Stimulated activated CD4-positive, alpha-beta T cell treated with anti-CD3 and anti-CD28 coated beads, Interleukin-1b, Interleukin-23, amount 100 ng/mL, for 24 hours (primary cell): Measurements from ENCODE around the gene ABRAXAS1.

Experiments
- DNase-seq, 4 experiments: peaks; one replicate each; pipeline ENCODE4 v3.0.0-alpha.2; 2020; ENCODE audit warnings: low read depth in 4 of 4, low spot score in 1 of 4

Gene ABRAXAS1

DNA sequence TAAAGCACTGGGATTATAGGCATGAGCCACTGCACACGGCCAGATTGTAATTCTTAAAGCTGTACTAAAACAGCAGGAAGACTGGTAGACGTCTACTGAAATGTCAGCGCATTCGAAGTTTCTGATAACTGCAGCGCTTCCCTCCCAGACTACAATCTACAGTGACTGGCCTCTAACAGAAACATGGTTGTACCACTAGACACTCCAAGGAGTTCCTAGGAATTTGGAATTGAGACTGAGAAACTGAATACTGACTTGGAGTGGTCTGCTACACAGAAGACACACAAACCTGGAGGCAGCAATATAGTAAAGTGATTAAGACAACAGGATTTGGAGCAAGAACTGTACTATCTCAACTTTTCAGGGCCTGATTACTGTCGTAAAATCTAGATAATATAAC, 30.2 kb downstream of the ABRAXAS1 start:
- no peak for DNase-seq

DNA sequence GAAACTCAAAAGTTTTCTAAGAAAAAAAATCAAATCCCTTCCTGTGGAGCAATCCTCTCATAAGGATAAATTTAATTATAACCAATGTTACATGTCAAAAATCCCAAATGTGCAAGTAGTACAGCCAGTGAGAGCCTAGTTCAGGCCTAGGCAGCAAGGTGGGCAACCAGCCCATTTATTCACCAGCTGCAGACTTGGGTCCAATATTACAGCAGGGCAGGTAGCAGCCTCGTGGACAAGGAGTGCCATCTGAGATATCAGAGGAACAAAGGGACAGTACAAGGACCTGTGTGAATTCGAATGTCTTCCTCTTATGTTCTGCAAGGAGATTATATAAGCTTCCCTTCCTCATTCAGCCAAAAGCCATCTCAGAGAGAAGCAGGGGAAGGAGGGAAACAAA, 35.9 kb downstream of the ABRAXAS1 start:
- no peak for DNase-seq

DNA sequence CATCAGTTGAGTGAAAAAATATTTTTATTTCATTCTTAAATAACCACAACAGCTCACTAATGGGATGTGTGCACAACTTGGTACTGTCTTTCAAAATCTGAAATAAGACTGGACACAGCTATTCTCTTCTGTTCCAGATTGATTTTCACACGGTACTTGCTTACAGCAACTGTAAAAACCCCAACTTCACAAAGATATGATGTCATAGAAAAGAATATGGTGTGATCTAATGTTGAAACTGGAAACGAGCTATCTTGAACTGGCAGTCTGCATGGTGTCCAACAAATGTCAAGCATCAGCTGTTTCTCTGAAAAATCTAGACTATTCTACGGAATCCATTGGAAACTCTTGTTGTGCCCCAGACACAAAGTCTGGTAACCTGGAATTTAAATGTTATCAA, 44.0 kb downstream of the ABRAXAS1 start:
- DNase-seq = no peak

DNA sequence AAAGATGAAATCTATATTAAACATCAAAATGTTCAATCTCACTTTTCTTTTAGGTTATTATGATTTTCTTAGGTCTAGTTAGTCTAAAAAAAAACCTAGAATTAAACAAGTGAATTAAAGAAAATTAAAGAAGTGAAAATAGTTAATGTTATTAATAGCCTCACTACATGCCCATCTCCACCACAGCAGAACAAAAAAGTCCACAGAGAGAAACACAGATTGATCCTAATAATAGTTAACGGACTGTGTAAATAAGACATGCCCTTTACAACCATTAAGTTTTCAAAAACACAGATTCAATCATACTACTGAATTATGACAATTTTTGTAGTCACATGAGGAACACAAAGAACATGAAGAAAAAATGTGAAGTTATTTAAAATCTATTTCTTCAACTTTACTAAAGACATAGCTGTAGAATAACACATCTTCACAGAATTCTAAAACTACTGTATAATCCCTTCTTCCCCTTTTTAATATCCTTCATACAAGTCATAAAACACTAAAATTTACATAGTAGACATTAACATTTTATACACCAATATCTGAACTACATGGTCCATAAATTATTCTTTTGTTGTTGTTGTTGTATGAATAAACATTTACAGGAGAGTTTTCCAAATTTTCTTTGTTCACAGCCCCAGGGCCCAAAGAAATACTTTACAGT, 44.6 kb downstream of the ABRAXAS1 start:
- DNase-seq = no peak

DNA sequence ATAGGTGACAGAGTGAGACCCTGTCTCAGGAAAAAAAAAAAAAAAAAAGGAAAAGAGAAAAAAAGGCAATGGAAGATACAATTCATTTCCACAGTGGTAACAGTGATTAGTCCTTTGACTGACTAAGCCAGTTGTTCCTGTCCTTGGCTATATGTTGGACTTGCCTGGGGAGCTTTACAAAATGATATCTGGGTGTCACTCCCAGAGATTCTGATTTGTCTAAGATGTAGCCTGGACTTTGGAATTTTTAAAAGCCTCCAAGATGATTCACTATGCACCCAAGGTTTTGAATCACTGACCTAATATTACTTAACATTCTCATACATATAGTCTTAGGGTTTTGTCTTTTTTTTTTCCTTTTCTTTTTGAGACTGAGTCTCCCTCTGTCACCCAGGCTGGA, 46.2 kb downstream of the ABRAXAS1 start:
- no peak for DNase-seq

DNA sequence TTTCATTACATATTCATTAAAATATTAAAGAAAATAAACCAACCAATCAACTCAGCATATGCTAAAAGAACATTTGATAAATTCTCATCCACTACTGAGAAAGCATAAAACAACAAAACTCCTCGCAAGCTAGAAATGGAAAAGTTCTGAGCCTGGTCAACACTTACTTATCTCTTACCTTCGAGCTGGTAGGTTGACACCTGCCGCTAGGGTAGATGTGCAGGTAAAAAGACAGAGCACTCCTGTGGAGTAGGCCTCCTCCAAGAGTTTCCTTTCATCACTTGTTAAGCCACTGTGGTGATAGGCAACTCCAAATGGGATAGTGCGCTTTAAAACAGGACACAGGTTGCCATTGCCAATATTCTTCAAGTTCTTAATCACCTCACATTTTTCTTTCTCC, 48.2 kb downstream of the ABRAXAS1 start:
- no peak for DNase-seq

DNA sequence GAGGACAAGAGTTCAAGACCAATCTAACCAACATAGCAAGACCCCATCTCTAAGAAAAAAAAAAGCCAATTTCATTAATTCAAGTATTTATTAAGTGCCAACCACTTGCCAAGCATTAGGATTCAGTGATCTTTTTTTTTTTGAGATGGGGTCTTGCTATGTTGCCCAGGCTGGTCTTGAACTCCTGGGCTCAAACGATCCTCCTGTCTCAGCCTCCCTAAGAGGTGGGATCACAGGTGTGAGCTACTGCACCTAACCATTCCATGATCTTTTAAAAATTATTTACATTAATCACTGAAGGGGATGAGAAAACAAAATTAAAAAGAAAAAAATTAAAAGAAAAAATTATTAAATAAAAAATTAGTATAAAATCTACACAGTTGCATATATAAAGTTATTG, 53.7 kb downstream of the ABRAXAS1 start:
- DNase-seq = no peak

DNA sequence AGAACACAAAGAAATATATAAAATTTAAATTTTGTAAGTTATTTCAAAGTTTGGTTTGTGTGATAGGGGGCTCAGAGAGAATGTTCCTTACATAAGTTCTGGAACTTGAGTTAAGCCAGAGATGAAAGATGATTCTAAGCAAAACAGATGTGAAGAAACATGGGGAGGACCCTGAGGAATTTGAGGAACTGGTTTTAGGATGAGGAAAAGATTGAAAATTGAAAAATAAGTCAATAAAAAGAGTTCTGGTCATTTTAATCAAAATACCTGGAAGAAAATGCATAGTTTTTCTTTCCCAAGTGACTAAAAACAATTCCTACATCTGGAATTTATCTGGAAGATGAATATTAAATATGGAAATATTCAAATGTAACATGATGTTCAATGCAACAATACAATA, 66.7 kb downstream of the ABRAXAS1 start:
- DNase-seq = no peak

DNA sequence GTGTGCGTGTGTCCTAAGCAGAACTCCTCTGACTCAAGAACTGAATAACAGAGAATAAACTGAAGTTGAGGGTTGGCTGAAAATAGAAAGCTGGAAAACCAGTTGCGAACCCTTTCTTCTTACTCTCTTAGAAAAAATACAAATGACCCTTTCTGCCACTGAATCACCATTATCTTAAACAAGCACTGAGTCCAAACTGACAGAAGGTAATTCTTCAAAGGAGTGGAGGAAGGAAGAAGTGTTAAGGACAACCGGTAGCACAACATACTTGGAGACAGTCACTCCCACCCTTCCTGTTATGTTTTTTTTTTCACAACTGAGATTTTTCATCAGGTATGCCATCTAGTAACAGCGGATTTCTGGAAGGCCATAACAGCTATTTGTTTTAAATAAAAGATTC, 67.3 kb downstream of the ABRAXAS1 start:
- DNase-seq = no peak

DNA sequence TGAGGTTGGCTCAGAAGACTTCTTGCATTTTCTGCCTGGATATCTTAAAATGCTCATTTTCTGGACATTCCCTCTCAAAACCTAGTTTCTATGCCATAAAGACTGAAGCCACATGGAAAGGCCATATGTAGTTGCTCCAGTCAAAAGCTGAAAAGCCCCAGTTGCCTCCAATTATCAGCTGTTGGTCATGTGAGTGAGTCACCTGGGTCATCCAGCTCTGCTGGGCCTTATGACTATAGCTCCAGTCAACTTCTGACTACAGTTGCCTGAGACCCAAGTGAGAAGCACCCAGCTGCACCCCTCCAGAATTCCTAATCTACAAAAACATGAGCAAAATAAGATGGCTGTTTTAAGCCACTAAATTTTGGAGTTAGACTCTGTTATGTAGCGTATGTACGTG, 71.2 kb downstream of the ABRAXAS1 start:
- no peak for DNase-seq
